GM23338 (cell line): Measurements from ENCODE around the gene SCLY. TPM values are rescaled to one million over a fixed set of nuclear protein-coding genes. Genes with fewer than 3 reads are reported as not detected.

ENCODE experiments used
- ATAC-seq: fragments of 200-7000 bp; cut with Tn5 transposase; 3 replicates; pipeline ENCODE4 v1.9.1; 2020
- DNase-seq: peaks from one replicate; pipeline ENCODE4 v3.0.0-alpha.2; 2015; ENCODE audit warnings: low spot score
- H2AFZ ChIP-seq: fragments of 200-600 bp; sonication (generic); 2 replicates; pipeline ENCODE4 v1.8.0; 2016; ENCODE audit warnings: antibody characterized with exemption, mild to moderate bottlenecking, moderate library complexity
- H3F3A ChIP-seq: fragments of 200-600 bp; sonication (generic); replicated peaks from 2 replicates; pipeline ENCODE4 v1.8.0; 2017; ENCODE audit warnings: antibody characterized with exemption, mixed run types, low read depth
- H3K27ac ChIP-seq: fragments of 200-600 bp; sonication (generic); 2 replicates; pipeline ENCODE4 v1.6.1; 2016; ENCODE audit warnings: low read depth
- H3K27me3 ChIP-seq: fragments of 200-600 bp; sonication (generic); 2 replicates; pipeline ENCODE4 v1.8.0; 2016; ENCODE audit warnings: mild to moderate bottlenecking, mixed run types, moderate library complexity; ENCODE audit not compliant: insufficient read depth
- H3K36me3 ChIP-seq: fragments of 200-600 bp; sonication (generic); 2 replicates; pipeline ENCODE4 v1.8.0; 2016; ENCODE audit warnings: mild to moderate bottlenecking; ENCODE audit not compliant: insufficient read depth
- H3K4me1 ChIP-seq: fragments of 200-600 bp; sonication (generic); 2 replicates; pipeline ENCODE4 v1.8.0; 2016; ENCODE audit warnings: mild to moderate bottlenecking, moderate library complexity; ENCODE audit not compliant: insufficient read depth
- H3K4me2 ChIP-seq: fragments of 200-600 bp; sonication (generic); 2 replicates; pipeline ENCODE4 v1.7.1; 2017; ENCODE audit warnings: mixed run types
- H3K4me3 ChIP-seq: fragments of 200-600 bp; sonication (generic); 2 replicates; pipeline ENCODE4 v1.6.1; 2016; ENCODE audit warnings: mixed run types
- H3K79me2 ChIP-seq: fragments of 200-600 bp; sonication (generic); replicated peaks from 2 replicates; pipeline ENCODE4 v1.8.0; 2017; ENCODE audit warnings: mild to moderate bottlenecking; ENCODE audit not compliant: insufficient read depth
- H3K9me2 ChIP-seq: fragments of 200-600 bp; sonication (generic); 2 replicates; pipeline ENCODE4 v1.8.0; 2017; ENCODE audit not compliant: insufficient read depth
- H4K20me1 ChIP-seq: fragments of 200-600 bp; sonication (generic); replicated peaks from 2 replicates; pipeline ENCODE4 v1.8.0; 2017; ENCODE audit warnings: mild to moderate bottlenecking; ENCODE audit not compliant: insufficient read depth
- H3K27ac Mint-ChIP-seq: 2 replicates; pipeline ENCODE4 v1.8.0; 2020; ENCODE audit warnings: inconsistent platforms, mild to moderate bottlenecking, moderate library complexity, mixed read lengths
- H3K27me3 Mint-ChIP-seq: 3 replicates; pipeline ENCODE4 v1.8.0; 2022; ENCODE audit warnings: low read depth, mild to moderate bottlenecking, moderate library complexity, mixed read lengths, inconsistent platforms; ENCODE audit not compliant: insufficient read depth, poor library complexity
- H3K36me3 Mint-ChIP-seq: 3 replicates; pipeline ENCODE4 v1.8.0; 2021; ENCODE audit warnings: low read depth, mild to moderate bottlenecking, inconsistent platforms, moderate library complexity, mixed read lengths
- H3K4me1 Mint-ChIP-seq: 3 replicates; pipeline ENCODE4 v1.8.0; 2020; ENCODE audit warnings: mild to moderate bottlenecking, inconsistent platforms, mixed read lengths
- H3K4me3 Mint-ChIP-seq: 3 replicates; pipeline ENCODE4 v1.8.0; 2021; ENCODE audit warnings: moderate library complexity, mild to moderate bottlenecking, inconsistent platforms, mixed read lengths
- H3K9me3 Mint-ChIP-seq: 3 replicates; pipeline ENCODE4 v1.8.0; 2020; ENCODE audit warnings: moderate library complexity, mild to moderate bottlenecking, inconsistent platforms, mixed read lengths
- CTCF ChIP-seq, 2 experiments: fragments of 200-600 bp in 1 of 2; sonication (generic) in 1 of 2; conservative IDR thresholded peaks; 2 replicates each; pipeline versions ENCODE4 v1.5.1 to v1.6.1; 2016 to 2017; ENCODE audit warnings: antibody characterized with exemption in 2 of 2, low read depth in 2 of 2, mild to moderate bottlenecking in 2 of 2, moderate library complexity in 1 of 2
- ETS1 ChIP-seq: IDR thresholded peaks from 2 replicates; pipeline ENCODE4 v1.6.1; 2016; ENCODE audit warnings: antibody characterized with exemption
- EZH2 ChIP-seq: fragments of 200-600 bp; sonication (generic); IDR thresholded peaks from one replicate; pipeline ENCODE4 v1.8.0; 2017; ENCODE audit warnings: antibody characterized with exemption, mild to moderate bottlenecking, low read depth; ENCODE audit not compliant: unreplicated experiment
- EZH2phosphoT487 ChIP-seq: fragments of 200-600 bp; sonication (generic); IDR thresholded peaks from one replicate; pipeline ENCODE4 v1.8.1; 2018; ENCODE audit warnings: antibody characterized with exemption; ENCODE audit not compliant: unreplicated experiment
- JUNB ChIP-seq: IDR thresholded peaks from one replicate; pipeline ENCODE4 v1.6.1; 2016; ENCODE audit warnings: antibody characterized with exemption; ENCODE audit not compliant: unreplicated experiment
- NANOG ChIP-seq: IDR thresholded peaks from 2 replicates; pipeline ENCODE4 v1.6.1; 2016; ENCODE audit warnings: antibody characterized with exemption, borderline replicate concordance
- POLR2AphosphoS5 ChIP-seq: IDR thresholded peaks from 2 replicates; pipeline ENCODE4 v1.6.1; 2016; ENCODE audit warnings: antibody characterized with exemption, low read depth
- STAT1 ChIP-seq: IDR thresholded peaks from one replicate; pipeline ENCODE4 v1.6.1; 2016; ENCODE audit warnings: antibody characterized with exemption; ENCODE audit not compliant: unreplicated experiment
- ZNF114 ChIP-seq: fragments of 250-450 bp; sonication (Bioruptor Pico); IDR thresholded peaks from 2 replicates; pipeline ENCODE4 v1.5.0; 2020; ENCODE audit warnings: mild to moderate bottlenecking, moderate library complexity
- ZNF331 ChIP-seq: fragments of 250-450 bp; sonication (Bioruptor Pico); IDR thresholded peaks from 2 replicates; pipeline ENCODE4 v1.5.0; 2020; ENCODE audit warnings: low read depth, mild to moderate bottlenecking, moderate library complexity
- ZNF462 ChIP-seq: fragments of 250-450 bp; sonication (Bioruptor Pico); IDR thresholded peaks from 2 replicates; pipeline ENCODE4 v1.5.0; 2020; ENCODE audit warnings: mild to moderate bottlenecking, moderate library complexity
- polyA plus RNA-seq: library from polyadenylated mRNA; unstranded; fragments of >200 nt; fragmentation: Nextera tagmentation; extraction: Ambion mirVana; gene quantifications from 2 replicates; pipeline ENCODE4 v1.2.1, GENCODE V29; 2016
- total RNA-seq: library from RNA; depleted of rRNA; stranded (reverse); fragments of >200 nt; shearing (Covaris generic); gene quantifications from 2 replicates; pipeline ENCODE4 v1.2.3, GENCODE V29; 2014
- TF ChIP-seq, protein P1 (sequence below): IDR thresholded peaks from one replicate; pipeline ENCODE4 v1.6.1; 2018; ENCODE audit warnings: antibody characterized with exemption; ENCODE audit not compliant: unreplicated experiment

The SCLY gene
- total and polyA plus RNA-seq, 2 experiments from 2014 or later: 57.2 to 80.3 TPM

GRCh38 chr2:238125127-238125885 lies 64.5 kb downstream of the SCLY start (continued):
- TF ChIP-seq JUNB (no peak), EZH2phosphoT487 (no peak)

- peaks cover 9% of the 10 kb centered on the region; the same call in 1 of the 2 replicates for H3F3A ChIP-seq
- DNase-seq: no peak
- no peaks in the 10 kb centered on the region for H3K79me2 ChIP-seq
- no peak overlapping the region for H3K27ac ChIP-seq
- no peaks in the 10 kb centered on the region for H3K9me2 ChIP-seq
- H3K4me3 Mint-ChIP-seq: no peak overlapping the region
- H3K36me3 Mint-ChIP-seq: no peaks in the 10 kb centered on the region
- H3K4me1 Mint-ChIP-seq: no peaks in the 10 kb centered on the region
- no peak overlapping the region for H3K4me2 ChIP-seq
- no peaks in the 10 kb centered on the region for H3K9me3 Mint-ChIP-seq
- H3K27ac Mint-ChIP-seq: no peak overlapping the region
- no peak overlapping the region for H2AFZ ChIP-seq
- H3K27me3 ChIP-seq: no peaks in the 10 kb centered on the region
- ATAC-seq: no peak
- H3K4me3 ChIP-seq: no peak overlapping the region
- H3K4me1 ChIP-seq: no peaks in the 10 kb centered on the region
- H4K20me1 ChIP-seq: no peaks in the 10 kb centered on the region
- peaks cover 4% of the 10 kb centered on the region for H3K27me3 Mint-ChIP-seq
- no peaks in the 10 kb centered on the region for H3K36me3 ChIP-seq
- TF ChIP-seq ETS1: no peak
- TF ChIP-seq EZH2: no peak
- no peak for TF ChIP-seq ZNF462 (CRISPR knock-in tag)
- TF ChIP-seq ZNF331: no peak
- no peak for TF ChIP-seq JUNB
- TF ChIP-seq POLR2AphosphoS5: no peak
- no peak for TF ChIP-seq STAT1
- TF ChIP-seq, protein P1, sequence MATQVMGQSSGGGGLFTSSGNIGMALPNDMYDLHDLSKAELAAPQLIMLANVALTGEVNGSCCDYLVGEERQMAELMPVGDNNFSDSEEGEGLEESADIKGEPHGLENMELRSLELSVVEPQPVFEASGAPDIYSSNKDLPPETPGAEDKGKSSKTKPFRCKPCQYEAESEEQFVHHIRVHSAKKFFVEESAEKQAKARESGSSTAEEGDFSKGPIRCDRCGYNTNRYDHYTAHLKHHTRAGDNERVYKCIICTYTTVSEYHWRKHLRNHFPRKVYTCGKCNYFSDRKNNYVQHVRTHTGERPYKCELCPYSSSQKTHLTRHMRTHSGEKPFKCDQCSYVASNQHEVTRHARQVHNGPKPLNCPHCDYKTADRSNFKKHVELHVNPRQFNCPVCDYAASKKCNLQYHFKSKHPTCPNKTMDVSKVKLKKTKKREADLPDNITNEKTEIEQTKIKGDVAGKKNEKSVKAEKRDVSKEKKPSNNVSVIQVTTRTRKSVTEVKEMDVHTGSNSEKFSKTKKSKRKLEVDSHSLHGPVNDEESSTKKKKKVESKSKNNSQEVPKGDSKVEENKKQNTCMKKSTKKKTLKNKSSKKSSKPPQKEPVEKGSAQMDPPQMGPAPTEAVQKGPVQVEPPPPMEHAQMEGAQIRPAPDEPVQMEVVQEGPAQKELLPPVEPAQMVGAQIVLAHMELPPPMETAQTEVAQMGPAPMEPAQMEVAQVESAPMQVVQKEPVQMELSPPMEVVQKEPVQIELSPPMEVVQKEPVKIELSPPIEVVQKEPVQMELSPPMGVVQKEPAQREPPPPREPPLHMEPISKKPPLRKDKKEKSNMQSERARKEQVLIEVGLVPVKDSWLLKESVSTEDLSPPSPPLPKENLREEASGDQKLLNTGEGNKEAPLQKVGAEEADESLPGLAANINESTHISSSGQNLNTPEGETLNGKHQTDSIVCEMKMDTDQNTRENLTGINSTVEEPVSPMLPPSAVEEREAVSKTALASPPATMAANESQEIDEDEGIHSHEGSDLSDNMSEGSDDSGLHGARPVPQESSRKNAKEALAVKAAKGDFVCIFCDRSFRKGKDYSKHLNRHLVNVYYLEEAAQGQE: no peak
- TF ChIP-seq CTCF (conservative IDR thresholded peaks at IDR 0.05; ENCODE audit: low read depth in 2 of 2): no peak
- no peak for TF ChIP-seq NANOG
- no peak for TF ChIP-seq ZNF114 (CRISPR knock-in tag)
- no peak for TF ChIP-seq EZH2phosphoT487
Measured at GRCh38 chr2:238126338-238126737, 65.5 kb downstream of the SCLY start.
